OCI-M2 (cell line): Measurements from ENCODE around the gene CCNQ.

Source experiments
- DNase-seq: peaks from one replicate; lab custom pipeline; 2025; ENCODE audit not compliant: unreplicated experiment; lab: John Stamatoyannopoulos, UW

CCNQ gene

GRCh38 chrX:153598541-153599191, at the start of gene CCNQ:
Gene CCNQ (minus strand): TSS chrX:153599139. CDS start chrX:153599073, 66 bp downstream.
- DNase-seq: no peak

DNA sequence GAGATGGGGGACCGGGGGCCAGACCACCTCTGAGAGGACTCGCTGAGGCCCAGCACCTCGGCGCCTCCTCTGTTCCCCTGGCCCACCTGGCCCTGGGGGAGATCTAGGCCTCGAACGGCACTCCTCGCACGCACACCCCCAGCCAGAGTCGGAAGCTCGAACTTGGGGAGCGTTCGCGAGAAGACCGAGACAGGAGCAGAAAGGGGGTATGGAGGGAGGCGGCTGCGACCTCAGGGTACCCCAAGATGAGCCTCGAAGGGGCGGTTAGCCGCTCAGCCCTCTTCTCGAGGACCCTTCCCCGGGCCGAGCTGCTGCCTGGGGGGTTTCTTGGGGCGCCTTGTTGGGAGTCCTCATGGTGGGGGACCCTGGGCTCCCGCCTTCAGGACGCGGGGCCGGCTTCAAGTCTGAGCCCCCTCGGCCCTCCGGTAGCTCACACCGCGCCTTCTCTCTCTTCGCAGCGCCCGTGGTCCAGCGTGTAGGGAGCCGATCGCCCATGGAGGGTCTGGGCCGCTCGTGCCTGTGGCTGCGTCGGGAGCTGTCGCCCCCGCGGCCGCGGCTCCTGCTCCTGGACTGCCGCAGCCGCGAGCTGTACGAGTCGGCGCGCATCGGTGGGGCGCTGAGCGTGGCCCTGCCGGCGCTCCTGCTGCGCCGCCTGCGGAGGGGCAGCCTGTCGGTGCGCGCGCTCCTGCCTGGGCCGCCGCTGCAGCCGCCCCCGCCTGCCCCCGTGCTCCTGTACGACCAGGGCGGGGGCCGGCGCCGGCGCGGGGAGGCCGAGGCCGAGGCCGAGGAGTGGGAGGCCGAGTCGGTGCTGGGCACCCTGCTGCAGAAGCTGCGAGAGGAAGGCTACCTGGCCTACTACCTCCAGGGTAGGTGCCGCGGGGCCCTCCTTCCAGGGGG, 48.8 kb upstream of the CCNQ start:
- no peak for DNase-seq

GRCh38 chrX:153646620-153647373, 47.9 kb upstream of the CCNQ start, which contains the start of gene DUSP9:
Gene DUSP9 (plus strand): TSS chrX:153647203. CDS start chrX:153647954, 751 bp downstream.
- no peak for DNase-seq

GRCh38 chrX:153645921-153646488, 47.1 kb upstream of the CCNQ start:
- DNase-seq: no peak

GRCh38 chrX:153645151-153645550, 46.2 kb upstream of the CCNQ start:
- DNase-seq: no peak

DNA sequence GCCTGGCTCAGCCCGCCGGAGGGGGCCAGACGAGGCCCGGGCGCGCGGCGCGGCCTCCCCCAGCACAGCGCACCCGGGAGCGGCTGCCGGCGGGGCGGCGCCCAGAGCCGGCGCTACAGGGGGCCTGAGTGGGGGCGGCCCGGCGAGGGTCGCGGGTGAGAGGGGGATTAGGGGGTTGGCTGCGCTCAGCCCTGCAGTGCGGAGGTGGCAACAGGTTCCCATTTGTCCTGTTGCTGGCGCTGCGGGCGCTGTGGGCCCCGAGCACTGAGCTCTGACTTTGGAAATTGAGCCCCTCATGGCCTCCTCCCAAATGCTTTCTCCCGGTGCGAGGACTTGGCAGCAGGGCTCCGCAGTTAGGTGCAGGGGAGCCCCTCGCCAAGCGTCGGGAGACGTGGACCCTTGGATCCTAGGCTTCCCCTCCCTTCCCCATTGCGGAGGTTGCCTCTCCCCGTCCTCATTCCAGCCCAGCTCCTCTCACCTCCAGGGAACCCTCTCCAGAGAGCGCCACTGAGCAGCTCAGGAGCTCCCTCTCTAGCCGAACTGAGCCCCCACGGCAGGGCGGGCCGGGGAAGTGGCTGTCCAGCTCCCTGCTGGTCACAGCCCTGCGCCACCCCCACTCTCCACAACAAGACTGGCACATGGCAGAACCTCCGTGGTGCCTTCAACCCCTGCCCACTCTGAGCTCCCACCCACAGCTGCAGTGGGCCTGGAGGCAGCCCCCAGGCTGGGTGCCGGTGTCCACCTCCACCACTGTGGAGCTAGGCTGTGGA, 45.6 kb upstream of the CCNQ start:
- no peak for DNase-seq

GRCh38 chrX:153643431-153644351, 44.8 kb upstream of the CCNQ start:
- no peak for DNase-seq

- no peak for DNase-seq
Observed at GRCh38 chrX:153642655-153643430, 43.9 kb upstream of the CCNQ start.

DNA sequence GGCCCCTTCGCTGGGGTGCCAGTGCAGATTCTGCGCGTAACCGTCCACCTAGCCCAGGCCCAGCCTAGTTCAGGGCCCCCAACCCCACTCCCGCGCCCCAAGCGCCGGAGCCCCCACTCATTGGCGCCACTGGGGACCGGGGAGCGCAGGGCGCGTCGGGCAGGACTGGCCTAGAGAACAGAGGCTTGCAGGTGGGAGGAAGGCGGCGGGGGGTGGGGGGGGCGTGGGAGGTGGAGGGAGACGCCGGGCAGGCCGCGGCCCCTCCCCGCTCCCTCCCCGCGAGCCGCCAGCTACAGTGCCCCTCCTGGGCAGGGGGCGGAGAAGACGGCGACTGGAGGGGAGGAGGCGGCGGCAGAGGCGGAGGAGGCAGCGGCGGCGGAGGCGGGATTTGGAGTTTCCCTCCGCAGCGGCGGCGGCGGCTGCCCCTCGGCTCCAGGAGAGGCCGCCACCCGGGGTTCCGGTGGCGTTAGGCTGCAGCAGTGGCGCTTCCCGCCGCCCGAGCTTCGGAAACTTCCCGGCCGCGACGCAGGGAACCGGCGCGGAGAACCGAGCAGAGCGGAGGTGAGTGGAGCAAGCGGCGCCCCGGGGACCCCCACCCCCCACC, 43.2 kb upstream of the CCNQ start:
- DNase-seq: no peak

DNA sequence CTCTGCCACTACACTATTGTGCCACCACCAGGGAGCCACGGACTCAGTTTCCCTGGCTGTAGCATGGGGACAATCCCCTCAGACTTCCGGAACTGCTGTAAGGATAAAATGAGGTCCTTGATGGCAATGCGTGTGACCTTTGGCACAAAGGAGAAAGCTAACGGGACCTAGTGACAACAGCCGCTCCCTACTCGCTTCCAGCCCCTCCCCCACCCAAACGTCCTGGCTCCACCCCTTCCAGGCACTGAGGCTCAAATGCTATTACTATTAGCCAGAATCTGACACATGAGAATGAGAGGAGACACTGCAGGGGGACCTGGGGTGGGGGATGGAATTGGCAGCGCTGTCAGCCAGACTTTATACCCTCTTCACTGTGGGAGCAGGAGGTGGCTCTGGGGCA, 42.7 kb upstream of the CCNQ start:
- DNase-seq: no peak

GRCh38 chrX:153640736-153641575, 42.0 kb upstream of the CCNQ start:
- DNase-seq: no peak

- DNase-seq: no peak
Observed at GRCh38 chrX:153640045-153640686, 41.2 kb upstream of the CCNQ start.

DNA sequence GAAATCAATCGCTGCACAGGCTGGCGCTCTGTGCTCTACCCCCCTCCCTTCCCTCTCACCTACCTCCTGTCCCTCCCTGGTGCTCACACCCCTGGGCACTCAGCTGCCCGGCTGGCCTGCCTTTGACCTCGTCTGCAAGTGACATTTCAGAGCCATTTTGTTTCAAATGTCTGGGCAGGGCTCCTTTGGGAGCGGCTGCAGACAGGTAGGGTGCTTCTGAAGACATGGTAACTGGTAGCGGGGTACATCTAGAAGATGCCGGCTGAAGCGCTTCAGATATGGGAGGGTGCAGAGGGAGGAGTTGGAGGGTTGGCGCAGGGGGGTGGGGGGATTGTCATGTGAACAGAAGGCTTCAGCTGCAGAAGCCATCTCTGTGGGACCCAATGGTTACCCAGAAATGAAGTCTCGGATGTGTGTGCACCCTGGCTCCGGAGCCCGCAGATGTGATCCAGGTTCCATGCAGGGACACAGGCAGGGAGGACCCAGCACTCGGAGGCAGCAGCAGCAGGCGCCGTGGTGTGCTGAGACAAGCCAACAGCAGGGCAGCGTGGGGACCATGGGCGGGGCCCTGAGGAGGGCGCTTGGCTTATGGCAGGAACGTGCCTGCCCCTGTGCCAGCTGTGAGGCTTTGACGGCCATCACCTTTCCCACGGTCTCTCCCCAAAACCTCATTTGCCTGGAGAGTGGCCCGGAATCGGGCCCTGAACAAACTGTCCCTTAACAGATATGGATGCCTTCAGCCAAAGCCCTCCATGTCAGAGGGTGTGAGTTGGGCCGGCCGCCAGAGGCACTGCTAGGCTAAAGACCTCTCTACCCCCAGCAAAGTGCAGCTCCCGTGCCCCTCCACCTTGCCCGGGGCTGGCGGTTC, 40.5 kb upstream of the CCNQ start:
- DNase-seq: no peak

- DNase-seq: no peak
Observed at GRCh38 chrX:153638436-153639176, 39.7 kb upstream of the CCNQ start.

DNA sequence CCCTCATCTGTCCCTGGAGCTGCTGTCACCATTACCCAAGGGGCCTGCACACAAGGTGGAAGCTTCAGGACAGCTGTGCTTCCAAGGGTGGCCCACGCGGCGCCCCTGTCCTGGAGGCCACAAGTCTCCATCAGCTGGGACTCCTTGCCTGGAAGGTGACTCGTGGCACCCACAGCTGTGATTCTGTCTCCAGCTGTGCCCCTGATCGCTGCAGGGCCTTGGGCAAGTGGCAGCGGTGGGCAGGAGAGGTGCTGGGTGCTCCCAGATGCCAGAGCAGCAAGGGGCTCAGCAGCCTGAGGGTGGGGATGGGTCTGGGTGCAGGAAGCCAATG, 39.1 kb upstream of the CCNQ start:
- no peak for DNase-seq
